Stimulated activated CD4-positive, alpha-beta T cell treated with anti-CD3 and anti-CD28 coated beads, TNF-alpha, amount 100 ng/mL, for 1 hour (primary cell): ENCODE data around the gene DNAJA2.

Experiments
- DNase-seq, 3 donors: peaks; one replicate each; pipeline ENCODE4 v3.0.0-alpha.2; 2020; ENCODE audit warnings: low read depth in 3 of 3, low spot score in 1 of 3

Gene DNAJA2

GRCh38 chr16:46906360-46907060, 67.0 kb downstream of the DNAJA2 start:
- no peak for DNase-seq
